ENCODE data around the gene PACRG. TPM values are rescaled to one million over a fixed set of nuclear protein-coding genes. Genes with fewer than 3 reads are reported as not detected.

The PACRG gene
- total and polyA plus RNA-seq, 2 of the 13 experiments (the other 11 are each of a cell fraction or from before 2014, with no cell fraction given) = 0.13 TPM; not detected in 1

- TF ChIP-seq, protein P1, sequence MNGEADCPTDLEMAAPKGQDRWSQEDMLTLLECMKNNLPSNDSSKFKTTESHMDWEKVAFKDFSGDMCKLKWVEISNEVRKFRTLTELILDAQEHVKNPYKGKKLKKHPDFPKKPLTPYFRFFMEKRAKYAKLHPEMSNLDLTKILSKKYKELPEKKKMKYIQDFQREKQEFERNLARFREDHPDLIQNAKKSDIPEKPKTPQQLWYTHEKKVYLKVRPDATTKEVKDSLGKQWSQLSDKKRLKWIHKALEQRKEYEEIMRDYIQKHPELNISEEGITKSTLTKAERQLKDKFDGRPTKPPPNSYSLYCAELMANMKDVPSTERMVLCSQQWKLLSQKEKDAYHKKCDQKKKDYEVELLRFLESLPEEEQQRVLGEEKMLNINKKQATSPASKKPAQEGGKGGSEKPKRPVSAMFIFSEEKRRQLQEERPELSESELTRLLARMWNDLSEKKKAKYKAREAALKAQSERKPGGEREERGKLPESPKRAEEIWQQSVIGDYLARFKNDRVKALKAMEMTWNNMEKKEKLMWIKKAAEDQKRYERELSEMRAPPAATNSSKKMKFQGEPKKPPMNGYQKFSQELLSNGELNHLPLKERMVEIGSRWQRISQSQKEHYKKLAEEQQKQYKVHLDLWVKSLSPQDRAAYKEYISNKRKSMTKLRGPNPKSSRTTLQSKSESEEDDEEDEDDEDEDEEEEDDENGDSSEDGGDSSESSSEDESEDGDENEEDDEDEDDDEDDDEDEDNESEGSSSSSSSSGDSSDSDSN (CRISPR knock-in tag; IDR thresholded peaks at IDR 0.05) = no peak
- TF ChIP-seq ZNF121 (CRISPR knock-in tag; IDR thresholded peaks at IDR 0.05) = no peak
Observed at GRCh38 chr6:162778603-162779002, 50.8 kb downstream of the PACRG start (continued).

DNA sequence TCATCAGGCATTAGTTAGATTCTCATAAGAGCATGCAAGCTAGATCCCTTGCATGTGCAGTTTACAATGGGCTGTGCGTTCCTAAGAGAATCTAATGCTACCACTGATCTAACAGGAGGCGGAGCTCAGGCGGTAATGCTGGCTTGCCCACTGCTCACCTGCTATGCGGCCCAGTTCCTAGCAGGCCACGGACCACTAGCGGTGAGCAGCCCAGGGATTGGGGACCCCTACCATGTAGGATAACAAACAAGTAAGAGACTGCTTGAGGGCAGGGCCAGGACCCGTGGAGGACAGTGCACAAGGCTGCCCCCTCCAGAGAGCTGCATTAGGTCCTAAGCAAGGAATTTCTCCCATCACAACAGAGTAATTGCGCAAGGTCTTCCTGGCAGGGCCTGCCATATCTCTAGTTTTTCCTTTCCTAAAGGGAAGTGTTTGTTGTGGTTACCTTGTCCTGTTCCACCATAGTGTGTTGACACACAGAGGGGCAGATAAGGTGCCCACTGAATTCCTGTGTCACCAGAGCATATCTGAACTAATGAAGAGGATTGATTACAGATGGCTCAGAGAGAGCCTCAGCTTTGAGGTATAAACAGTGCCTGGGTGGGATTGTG is 58.0 kb downstream of the PACRG start:
- no peak for ATAC-seq

More for the DNA sequence above, 58.0 kb downstream of the PACRG start:
- no peak overlapping the region for H2AFZ ChIP-seq (ENCODE audit: low read length)
- TF ChIP-seq KIAA2018 (CRISPR knock-in tag; IDR thresholded peaks at IDR 0.05; ENCODE audit: borderline replicate concordance) (no peak), CEBPB (IDR thresholded peaks at IDR 0.05; ENCODE audit: borderline replicate concordance, low read depth, low read length) (peak; percentile 78)
- intact Hi-C loops (cut with micrococcal nuclease; ENCODE audit: unreplicated experiment) (no loop called here), in situ Hi-C loops (cut with HindIII; ENCODE audit: extremely low pct_ligation_motif_present, low pct_unique_long_range_greater_than_20kb) (no loop called here)
- H3K9ac ChIP-seq (ENCODE audit: insufficient read depth, low read depth, low read length) = no peak overlapping the region
- BruUV-seq (replicated peaks) = no TSS peak
- ChIA-PET CTCF (ENCODE audit: low intra/inter-chr PET ratio, low total read pairs) (no interaction called here), POLR2A (no interaction called here)
- H4K20me1 ChIP-seq (ENCODE audit: insufficient read depth, low read length) = no peaks in the 10 kb centered on the region
- H3K36me3 ChIP-seq (replicated peaks in 1 of 2; ENCODE audit: control insufficient read depth in 1 of 2, insufficient read depth in 2 of 2, low read length in 2 of 2) = no peaks in the 10 kb centered on the region
- no peaks in the 10 kb centered on the region for H3K4me1 ChIP-seq (ENCODE audit: insufficient read depth, low read length)
- H3K9me3 ChIP-seq (ENCODE audit: low read length) = peaks cover 33% of the 10 kb centered on the region
- no peak overlapping the region for H3K4me2 ChIP-seq (ENCODE audit: low read depth, low read length)
- DNase-seq (ENCODE audit: low spot score) (peak; percentile 1), FAIRE-seq (no peak)
- no peaks in the 10 kb centered on the region for H3K27me3 ChIP-seq (ENCODE audit: control insufficient read depth in 1 of 2, insufficient read depth in 2 of 2, low read length in 2 of 2)
- no peak overlapping the region for H3K27ac ChIP-seq (ENCODE audit: extremely low read length, insufficient read depth, low read length)
- 48% methylated on average over 7 of the region's 8 CpGs for WGBS (ENCODE audit: low lambda C conversion rate)
- no peak overlapping the region for H3K4me3 ChIP-seq (replicated peaks in 1 of 3; ENCODE audit: insufficient read depth in 1 of 3, low read depth in 2 of 3, low read length in 3 of 3)
- no peaks in the 10 kb centered on the region for H3K79me2 ChIP-seq (ENCODE audit: insufficient read depth, low read length)
